ENCODE results near the gene ATP2C2.
"Not testable (repeated sequence)": the region's sequence is repeated elsewhere in the genome, so short reads cannot be mapped to it uniquely, and the experiment has no call there.

ATP2C2 gene

GRCh38 chr16:84368308-84368996 lies at the start of gene ATP2C2:
TSS of gene ATP2C2 (plus strand) at chr16:84368538. CDS start at chr16:84368616, 78 bp downstream.
- no peak for DNase-seq

- DNase-seq: no peak
These were observed 49.1 kb upstream of the ATP2C2 start for GRCh38 chr16:84319146-84319760.

- no peak for DNase-seq
These were observed 47.8 kb upstream of the ATP2C2 start for GRCh38 chr16:84320511-84320910.

GRCh38 chr16:84321932-84322331 lies 46.4 kb upstream of the ATP2C2 start:
- no peak for DNase-seq

GRCh38 chr16:84322749-84323148 lies 45.6 kb upstream of the ATP2C2 start:
- DNase-seq: no peak

- no peak for DNase-seq
These were observed 44.7 kb upstream of the ATP2C2 start for GRCh38 chr16:84323606-84324005.

GRCh38 chr16:84324434-84325262 lies 43.7 kb upstream of the ATP2C2 start:
- DNase-seq: no peak

- DNase-seq: no peak
These were observed 41.8 kb upstream of the ATP2C2 start for GRCh38 chr16:84326545-84326944.

GRCh38 chr16:84327926-84328505 lies 40.3 kb upstream of the ATP2C2 start:
- no peak for DNase-seq

- no peak for DNase-seq
These were observed 39.3 kb upstream of the ATP2C2 start for GRCh38 chr16:84329016-84329415.

GRCh38 chr16:84329843-84330684 lies 38.3 kb upstream of the ATP2C2 start:
- DNase-seq: no peak

- DNase-seq: no peak
These were observed 37.7 kb upstream of the ATP2C2 start for GRCh38 chr16:84330685-84331050.

- no peak for DNase-seq
These were observed 36.1 kb upstream of the ATP2C2 start for GRCh38 chr16:84331998-84332780.

GRCh38 chr16:84332975-84333684 lies 35.2 kb upstream of the ATP2C2 start:
- DNase-seq: no peak

- no peak for DNase-seq
These were observed 34.3 kb upstream of the ATP2C2 start for GRCh38 chr16:84334058-84334457.

- no peak for DNase-seq
These were observed 33.9 kb upstream of the ATP2C2 start for GRCh38 chr16:84334482-84334881.

GRCh38 chr16:84337236-84337635 lies 31.1 kb upstream of the ATP2C2 start:
- not testable (repeated sequence) for DNase-seq

GRCh38 chr16:84339311-84339710 lies 29.0 kb upstream of the ATP2C2 start:
- DNase-seq: no peak

GRCh38 chr16:84339766-84340165 lies 28.6 kb upstream of the ATP2C2 start:
- DNase-seq: no peak

- DNase-seq: no peak
These were observed 27.9 kb upstream of the ATP2C2 start for GRCh38 chr16:84340325-84341040.

All from activated gamma-delta T cell treated with Interleukin-2 at 50 U/mL for 16 hours (primary cell).